C4-2B (cell line): Measurements from ENCODE around the gene RPL12.

Experiments
- ZFX ChIP-seq: fragments of 450-650 bp; IDR thresholded peaks from 2 replicates; pipeline ENCODE4 v1.6.1; 2017
- TF ChIP-seq, protein P1 (sequence below): fragments of 450-650 bp; conservative IDR thresholded peaks from 2 replicates; pipeline ENCODE4 v1.5.1; 2017; ENCODE audit warnings: mild to moderate bottlenecking

DNA sequence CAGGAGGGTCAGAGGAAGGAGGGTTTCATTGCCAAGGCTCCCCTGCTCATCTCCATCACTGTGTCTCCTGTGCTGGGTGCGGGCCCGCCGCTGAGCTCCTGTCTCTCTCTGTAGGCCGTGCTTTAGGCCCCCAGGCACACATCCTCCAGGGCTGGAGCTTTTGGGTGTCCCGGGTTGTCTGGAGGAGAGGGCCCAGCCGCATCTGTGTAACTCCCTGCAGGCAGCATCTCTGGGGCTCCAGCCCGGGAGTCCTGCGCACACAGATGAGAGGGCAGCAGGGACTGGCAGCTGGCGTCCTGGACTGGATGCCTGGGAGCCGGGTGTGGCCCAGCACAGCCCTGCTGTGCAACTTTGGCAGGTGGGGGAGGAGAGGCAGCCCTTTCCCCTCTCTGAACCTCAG, 40.3 kb upstream of the RPL12 start:
- TF ChIP-seq, protein P1, sequence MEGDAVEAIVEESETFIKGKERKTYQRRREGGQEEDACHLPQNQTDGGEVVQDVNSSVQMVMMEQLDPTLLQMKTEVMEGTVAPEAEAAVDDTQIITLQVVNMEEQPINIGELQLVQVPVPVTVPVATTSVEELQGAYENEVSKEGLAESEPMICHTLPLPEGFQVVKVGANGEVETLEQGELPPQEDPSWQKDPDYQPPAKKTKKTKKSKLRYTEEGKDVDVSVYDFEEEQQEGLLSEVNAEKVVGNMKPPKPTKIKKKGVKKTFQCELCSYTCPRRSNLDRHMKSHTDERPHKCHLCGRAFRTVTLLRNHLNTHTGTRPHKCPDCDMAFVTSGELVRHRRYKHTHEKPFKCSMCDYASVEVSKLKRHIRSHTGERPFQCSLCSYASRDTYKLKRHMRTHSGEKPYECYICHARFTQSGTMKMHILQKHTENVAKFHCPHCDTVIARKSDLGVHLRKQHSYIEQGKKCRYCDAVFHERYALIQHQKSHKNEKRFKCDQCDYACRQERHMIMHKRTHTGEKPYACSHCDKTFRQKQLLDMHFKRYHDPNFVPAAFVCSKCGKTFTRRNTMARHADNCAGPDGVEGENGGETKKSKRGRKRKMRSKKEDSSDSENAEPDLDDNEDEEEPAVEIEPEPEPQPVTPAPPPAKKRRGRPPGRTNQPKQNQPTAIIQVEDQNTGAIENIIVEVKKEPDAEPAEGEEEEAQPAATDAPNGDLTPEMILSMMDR = no peak
- TF ChIP-seq ZFX = no peak
